ENCODE results near the gene P2RY14.

GRCh38 chr3:151281671-151282324, 3.5 kb upstream of the P2RY14 start:
- TF ChIP-seq CTCF (conservative IDR thresholded peaks at IDR 0.05) (no peak), ZFX (IDR thresholded peaks at IDR 0.05) (no peak)

Measured in C4-2B (cell line).